K562 treated with DMSO at 1 percent for 12 hours (cell line): ENCODE measurements around the gene ETDA. TPM values are rescaled to one million over a fixed set of nuclear protein-coding genes. Genes with fewer than 3 reads are reported as not detected.

Source experiments
- total RNA-seq: library from RNA; unstranded; fragments of 300-600 nt; gene quantifications from 2 replicates; pipeline ENCODE4 v1.2.3, GENCODE V29; 2022; ENCODE audit not compliant: insufficient read depth

ETDA gene
- total RNA-seq, result not detected in 2 replicates

GRCh38 chrX:135252011-135252518, at the start of gene ETDA:
ETDA (plus strand) TSS chrX:135252061; CDS start chrX:135253277, 1,216 bp downstream.

Other genes with a start within 250 kb of the ETDA start
- gene RTL8B, start 229.5 kb upstream of the ETDA start, total RNA-seq, result 0.74 TPM in 1 of 2 replicates, not detected in the other
- gene RTL8C, start 219.7 kb upstream of the ETDA start, total RNA-seq, result 115 and 119 TPM in 2 replicates
- gene RTL8A, start 199.9 kb upstream of the ETDA start, total RNA-seq, result 127 and 144 TPM in 2 replicates
- gene SMIM10L2B, start 153.3 kb upstream of the ETDA start, total RNA-seq, result not detected in 2 replicates
- gene ETDB, start 131.5 kb upstream of the ETDA start, total RNA-seq, result not detected in 2 replicates
- 31.4 and 36.1 TPM in 2 replicates for gene CT55, start 80.7 kb upstream of the ETDA start, total RNA-seq
- not detected in 2 replicates for gene ETDC, start 57.4 kb downstream of the ETDA start, total RNA-seq
- 2.8 and 6.4 TPM in 2 replicates for gene ZNF75D, start 92.0 kb downstream of the ETDA start, total RNA-seq
- 0.88 and 1.9 TPM in 2 replicates for gene ZNF449, start 92.7 kb downstream of the ETDA start, total RNA-seq
- 0.19 TPM in 1 of 2 replicates, not detected in the other for gene SMIM10L2A, start 169.9 kb downstream of the ETDA start, total RNA-seq